GM18867 (cell line): ENCODE results near the gene CASTOR2.
"Not testable (repeated sequence)": the region's sequence is repeated elsewhere in the genome, so short reads cannot be mapped to it uniquely, and the experiment has no call there.

Experiments used
- ATAC-seq: cut with Tn5 transposase; IDR thresholded peaks from one replicate; pipeline ENCODE4 v1.9.1; 2021; ENCODE audit warnings: mild to moderate bottlenecking, moderate library complexity; ENCODE audit not compliant: unreplicated experiment

Gene CASTOR2

GRCh38 chr7:74994869-74995543 is 30.5 kb downstream of the CASTOR2 start:
- ATAC-seq: not testable (repeated sequence)

GRCh38 chr7:74996361-74996760 is 31.9 kb downstream of the CASTOR2 start:
- ATAC-seq: not testable (repeated sequence)

GRCh38 chr7:74997811-74998210 is 33.3 kb downstream of the CASTOR2 start:
- ATAC-seq: not testable (repeated sequence)

- not testable (repeated sequence) for ATAC-seq
These were observed 36.9 kb downstream of the CASTOR2 start for GRCh38 chr7:75001356-75001755.

- ATAC-seq: no peak
These were observed 45.5 kb downstream of the CASTOR2 start for GRCh38 chr7:75010036-75010435.

- ATAC-seq: no peak
These were observed 53.3 kb downstream of the CASTOR2 start for GRCh38 chr7:75017832-75018231.

- no peak for ATAC-seq
These were observed 54.3 kb downstream of the CASTOR2 start for GRCh38 chr7:75018570-75019364.

GRCh38 chr7:75019800-75020199 is 55.3 kb downstream of the CASTOR2 start:
- ATAC-seq: no peak

- no peak for ATAC-seq
These were observed 60.4 kb downstream of the CASTOR2 start for GRCh38 chr7:75024922-75025321.

- ATAC-seq: no peak
These were observed 63.8 kb downstream of the CASTOR2 start for GRCh38 chr7:75028299-75028698.

- no peak for ATAC-seq
These were observed 68.6 kb downstream of the CASTOR2 start for GRCh38 chr7:75033064-75033463.

- no peak for ATAC-seq
These were observed 69.3 kb downstream of the CASTOR2 start for GRCh38 chr7:75033826-75034225.

- no peak for ATAC-seq
These were observed 74.0 kb downstream of the CASTOR2 start for GRCh38 chr7:75038508-75038907.

- ATAC-seq: no peak
These were observed 74.7 kb downstream of the CASTOR2 start for GRCh38 chr7:75039166-75039565.

- ATAC-seq: no peak
These were observed 75.2 kb downstream of the CASTOR2 start for GRCh38 chr7:75039709-75040108.

- ATAC-seq: no peak
These were observed 76.0 kb downstream of the CASTOR2 start for GRCh38 chr7:75040512-75040911.

GRCh38 chr7:75042286-75042685 is 77.8 kb downstream of the CASTOR2 start:
- ATAC-seq: no peak

- no peak for ATAC-seq
These were observed 78.6 kb downstream of the CASTOR2 start for GRCh38 chr7:75042831-75043703.

- ATAC-seq: no peak
These were observed 81.4 kb downstream of the CASTOR2 start for GRCh38 chr7:75045881-75046280.

- ATAC-seq: no peak
These were observed 84.2 kb downstream of the CASTOR2 start for GRCh38 chr7:75048435-75049379.
